HEK293 (cell line): ENCODE data around the gene PDCD4.

Source experiments
- AEBP2 ChIP-seq: fragments of 450-650 bp; formaldehyde crosslinking; IDR thresholded peaks from 2 replicates; pipeline ENCODE4 v1.5.1; 2016; ENCODE audit warnings: missing biosample characterization, missing genetic modification characterization, borderline replicate concordance
- BCL11B ChIP-seq: fragments of 450-650 bp; formaldehyde crosslinking; IDR thresholded peaks from 2 replicates; pipeline ENCODE4 v1.5.1; 2016; ENCODE audit warnings: low read depth, missing biosample characterization, missing genetic modification characterization
- IKZF3 ChIP-seq: fragments of 450-650 bp; IDR thresholded peaks from 2 replicates; pipeline ENCODE4 v1.5.0; 2018; ENCODE audit warnings: missing biosample characterization, mild to moderate bottlenecking, missing genetic modification characterization, moderate library complexity
- KLF10 ChIP-seq: fragments of 450-650 bp; IDR thresholded peaks from 2 replicates; pipeline ENCODE4 v1.5.1; 2018; ENCODE audit warnings: missing biosample characterization, mild to moderate bottlenecking, missing genetic modification characterization
- KLF16 ChIP-seq: fragments of 450-650 bp; formaldehyde crosslinking; IDR thresholded peaks from 2 replicates; pipeline ENCODE4 v1.5.1; 2017; ENCODE audit warnings: missing biosample characterization, missing genetic modification characterization
- KLF8 ChIP-seq: fragments of 450-650 bp; formaldehyde crosslinking; IDR thresholded peaks from 2 replicates; pipeline ENCODE4 v1.5.1; 2016; ENCODE audit warnings: missing biosample characterization, missing genetic modification characterization
- KLF9 ChIP-seq: fragments of 450-650 bp; formaldehyde crosslinking; IDR thresholded peaks from 2 replicates; pipeline ENCODE4 v1.5.1; 2016; ENCODE audit warnings: missing biosample characterization, missing genetic modification characterization, low read depth
- SCRT1 ChIP-seq: fragments of 450-650 bp; formaldehyde crosslinking; IDR thresholded peaks from 2 replicates; pipeline ENCODE4 v1.5.1; 2016; ENCODE audit warnings: missing biosample characterization, missing genetic modification characterization, borderline replicate concordance
- SP2 ChIP-seq: fragments of 450-650 bp; formaldehyde crosslinking; IDR thresholded peaks from 2 replicates; pipeline ENCODE4 v1.5.1; 2016; ENCODE audit warnings: missing biosample characterization, missing genetic modification characterization
- TCF7L2 ChIP-seq: IDR thresholded peaks from 2 replicates; pipeline ENCODE4 v1.6.1; 2011; ENCODE audit warnings: low read depth, mild to moderate bottlenecking, inconsistent platforms, low read length, moderate library complexity, borderline replicate concordance
- ZBTB10 ChIP-seq: fragments of 450-650 bp; formaldehyde crosslinking; IDR thresholded peaks from 2 replicates; pipeline ENCODE4 v1.5.1; 2016; ENCODE audit warnings: missing biosample characterization, missing genetic modification characterization
- ZEB2 ChIP-seq: fragments of 450-650 bp; formaldehyde crosslinking; IDR thresholded peaks from 2 replicates; pipeline ENCODE4 v1.5.1; 2016; ENCODE audit warnings: missing biosample characterization, missing genetic modification characterization
- ZFHX2 ChIP-seq: fragments of 450-650 bp; formaldehyde crosslinking; conservative IDR thresholded peaks from 2 replicates; pipeline ENCODE4 v1.5.1; 2016; ENCODE audit warnings: missing biosample characterization, missing genetic modification characterization
- ZNF169 ChIP-seq: fragments of 450-650 bp; formaldehyde crosslinking; IDR thresholded peaks from 2 replicates; pipeline ENCODE4 v1.5.1; 2016; ENCODE audit warnings: missing biosample characterization, missing genetic modification characterization
- ZNF221 ChIP-seq: fragments of 450-650 bp; formaldehyde crosslinking; IDR thresholded peaks from 2 replicates; pipeline ENCODE4 v1.5.1; 2017; ENCODE audit warnings: missing biosample characterization, missing genetic modification characterization, borderline replicate concordance
- ZNF248 ChIP-seq: fragments of 450-650 bp; formaldehyde crosslinking; IDR thresholded peaks from 2 replicates; pipeline ENCODE4 v1.5.1; 2017; ENCODE audit warnings: missing biosample characterization, missing genetic modification characterization
- ZNF292 ChIP-seq: fragments of 450-650 bp; formaldehyde crosslinking; IDR thresholded peaks from 2 replicates; pipeline ENCODE4 v1.5.1; 2016; ENCODE audit warnings: low read depth, missing biosample characterization, missing genetic modification characterization, borderline replicate concordance
- ZNF302 ChIP-seq: fragments of 450-650 bp; formaldehyde crosslinking; IDR thresholded peaks from 2 replicates; pipeline ENCODE4 v1.5.1; 2016; ENCODE audit warnings: missing biosample characterization, missing genetic modification characterization, low read depth
- ZNF354C ChIP-seq: fragments of 450-650 bp; formaldehyde crosslinking; IDR thresholded peaks from 2 replicates; pipeline ENCODE4 v1.5.1; 2016; ENCODE audit warnings: missing biosample characterization, missing genetic modification characterization, low read depth, borderline replicate concordance
- ZNF362 ChIP-seq: fragments of 450-650 bp; formaldehyde crosslinking; IDR thresholded peaks from 2 replicates; pipeline ENCODE4 v1.5.1; 2016; ENCODE audit warnings: missing biosample characterization, missing genetic modification characterization
- ZNF423 ChIP-seq: fragments of 450-650 bp; formaldehyde crosslinking; IDR thresholded peaks from 2 replicates; pipeline ENCODE4 v1.5.1; 2016; ENCODE audit warnings: missing biosample characterization, missing genetic modification characterization
- ZNF449 ChIP-seq: fragments of 450-650 bp; formaldehyde crosslinking; IDR thresholded peaks from 2 replicates; pipeline ENCODE4 v1.5.1; 2017; ENCODE audit warnings: missing biosample characterization, mild to moderate bottlenecking, missing genetic modification characterization, moderate library complexity
- ZNF488 ChIP-seq: fragments of 450-650 bp; formaldehyde crosslinking; IDR thresholded peaks from 2 replicates; pipeline ENCODE4 v1.5.1; 2016; ENCODE audit warnings: missing biosample characterization, missing genetic modification characterization
- ZNF501 ChIP-seq: fragments of 450-650 bp; formaldehyde crosslinking; IDR thresholded peaks from 2 replicates; pipeline ENCODE4 v1.5.1; 2016; ENCODE audit warnings: missing biosample characterization, missing genetic modification characterization
- ZNF561 ChIP-seq: fragments of 450-650 bp; IDR thresholded peaks from 2 replicates; pipeline ENCODE4 v1.5.1; 2018; ENCODE audit warnings: missing biosample characterization, missing genetic modification characterization, borderline replicate concordance
- ZNF571 ChIP-seq: fragments of 450-650 bp; formaldehyde crosslinking; IDR thresholded peaks from 2 replicates; pipeline ENCODE4 v1.5.0; 2017; ENCODE audit warnings: missing biosample characterization, missing genetic modification characterization
- ZNF639 ChIP-seq: fragments of 450-650 bp; formaldehyde crosslinking; IDR thresholded peaks from 2 replicates; pipeline ENCODE4 v1.5.1; 2016; ENCODE audit warnings: missing biosample characterization, missing genetic modification characterization
- ZNF707 ChIP-seq: fragments of 450-650 bp; formaldehyde crosslinking; IDR thresholded peaks from 2 replicates; pipeline ENCODE4 v1.5.1; 2016; ENCODE audit warnings: missing biosample characterization, missing genetic modification characterization
- ZNF791 ChIP-seq: fragments of 450-650 bp; formaldehyde crosslinking; IDR thresholded peaks from 2 replicates; pipeline ENCODE4 v1.5.1; 2016; ENCODE audit warnings: missing biosample characterization, missing genetic modification characterization
- ZSCAN16 ChIP-seq: fragments of 450-650 bp; formaldehyde crosslinking; IDR thresholded peaks from 2 replicates; pipeline ENCODE4 v1.5.1; 2016; ENCODE audit warnings: missing biosample characterization, missing genetic modification characterization

Gene PDCD4

GRCh38 chr10:110919349-110919931 is 47.7 kb downstream of the PDCD4 start, which contains the start of gene SHOC2 (continued):
- TF ChIP-seq SP2 (peak; percentile 89), ZNF302 (no peak), ZNF169 (tag by site-specific recombination) (no peak), KLF9 (tag by site-specific recombination) (0 out of 2 replicates have a peak, but pooled peaks have one; percentile 55), KLF16 (tag by site-specific recombination) (peak; percentile 63; the same call in 1 of the 2 replicates), ZNF571 (tag by site-specific recombination) (no peak), AEBP2 (no peak), ZNF791 (no peak), SCRT1 (tag by site-specific recombination) (no peak), ZNF501 (tag by site-specific recombination) (no peak), ZNF449 (tag by site-specific recombination) (no peak), ZNF362 (tag by site-specific recombination) (no peak), BCL11B (tag by site-specific recombination) (no peak), ZNF707 (tag by site-specific recombination) (no peak), ZNF488 (no peak), ZNF423 (tag by site-specific recombination) (no peak), ZNF639 (tag by site-specific recombination) (no peak), ZNF354C (tag by site-specific recombination) (no peak), KLF8 (tag by site-specific recombination) (peak; percentile 83; the same call in 1 of the 2 replicates), KLF10 (peak; percentile 94), ZNF221 (tag by site-specific recombination) (no peak), ZFHX2 (peak; percentile 32; the same call in 1 of the 2 replicates), ZBTB10 (tag by site-specific recombination) (no peak), IKZF3 (no peak), ZNF292 (tag by site-specific recombination) (no peak), ZSCAN16 (tag by site-specific recombination) (no peak), ZEB2 (tag by site-specific recombination) (no peak), ZNF248 (tag by site-specific recombination) (no peak), TCF7L2 (no peak), ZNF561 (tag by site-specific recombination) (peak; percentile 15; the same call in 1 of the 2 replicates)
